SK-N-SH (cell line): ENCODE measurements around the gene MVB12B. TPM values are rescaled to one million over a fixed set of nuclear protein-coding genes. Genes with fewer than 3 reads are reported as not detected.

Experiments used
- CHD2 ChIP-seq: fragments of 150-350 bp; IDR thresholded peaks from 2 replicates; pipeline ENCODE4 v1.6.1; 2018; ENCODE audit warnings: low read length; ENCODE audit not compliant: partially characterized antibody
- CTCF ChIP-seq: fragments of 200-600 bp; sonication (generic); IDR thresholded peaks from 2 replicates; pipeline ENCODE4 v1.6.1; 2017; ENCODE audit warnings: antibody characterized with exemption, mild to moderate bottlenecking, moderate library complexity
- EZH2phosphoT487 ChIP-seq: fragments of 200-600 bp; sonication (generic); IDR thresholded peaks from 2 replicates; pipeline ENCODE4 v1.6.1; 2017; ENCODE audit warnings: low read depth, mixed run types, mild to moderate bottlenecking, antibody characterized with exemption, moderate library complexity, borderline replicate concordance
- FOSL2 ChIP-seq: IDR thresholded peaks from 2 replicates; pipeline ENCODE4 v1.4.0; 2012; ENCODE audit warnings: low read depth, mild to moderate bottlenecking, moderate library complexity, borderline replicate concordance
- FOXJ3 ChIP-seq: sonication (generic); formaldehyde crosslinking; IDR thresholded peaks from 2 replicates; pipeline ENCODE4 v1.5.1; 2020; ENCODE audit warnings: mild to moderate bottlenecking, missing genetic modification reagents
- FOXM1 ChIP-seq: IDR thresholded peaks from 2 replicates; pipeline ENCODE4 v1.4.0; 2012; ENCODE audit warnings: low read depth, mild to moderate bottlenecking
- GABPA ChIP-seq: IDR thresholded peaks from 2 replicates; pipeline ENCODE4 v1.4.0; 2012; ENCODE audit warnings: low read depth, mild to moderate bottlenecking
- GATA2 ChIP-seq: sonication (generic); formaldehyde crosslinking; IDR thresholded peaks from 2 replicates; pipeline ENCODE4 v1.5.0; 2020; ENCODE audit warnings: mild to moderate bottlenecking, missing genetic modification reagents
- JUND ChIP-seq: IDR thresholded peaks from 2 replicates; pipeline ENCODE4 v1.4.0; 2012
- MAX ChIP-seq: IDR thresholded peaks from 2 replicates; pipeline ENCODE4 v1.4.0; 2012; ENCODE audit warnings: low read depth
- MEF2A ChIP-seq: IDR thresholded peaks from 2 replicates; pipeline ENCODE4 v1.4.0; 2012; ENCODE audit warnings: low read depth, borderline replicate concordance
- MXI1 ChIP-seq: IDR thresholded peaks from 2 replicates; pipeline ENCODE4 v1.6.1; 2012; ENCODE audit warnings: mild to moderate bottlenecking, low read depth, low read length, improper control_type of control experiment
- NFIC ChIP-seq: IDR thresholded peaks from 2 replicates; pipeline ENCODE4 v1.4.0; 2012; ENCODE audit warnings: borderline replicate concordance
- POLR2AphosphoS5 ChIP-seq: IDR thresholded peaks from 2 replicates; pipeline ENCODE4 v1.6.1; 2012; ENCODE audit warnings: low read depth, low read length
- RAD21 ChIP-seq: IDR thresholded peaks from 2 replicates; pipeline ENCODE4 v1.6.1; 2012; ENCODE audit warnings: mild to moderate bottlenecking, low read length
- RFX5 ChIP-seq: IDR thresholded peaks from 2 replicates; pipeline ENCODE4 v1.6.1; 2012; ENCODE audit warnings: mild to moderate bottlenecking, improper control_type of control experiment, low read length
- RXRA ChIP-seq: IDR thresholded peaks from 2 replicates; pipeline ENCODE4 v1.4.0; 2012; ENCODE audit warnings: low read depth, mild to moderate bottlenecking, borderline replicate concordance
- SIN3A ChIP-seq: IDR thresholded peaks from 2 replicates; pipeline ENCODE4 v1.6.1; 2012; ENCODE audit warnings: low read depth, mild to moderate bottlenecking, low read length, moderate library complexity, borderline replicate concordance
- TAF1 ChIP-seq: IDR thresholded peaks from 2 replicates; pipeline ENCODE4 v1.6.1; 2012; ENCODE audit warnings: low read depth, mild to moderate bottlenecking, low read length, moderate library complexity, borderline replicate concordance
- TEAD4 ChIP-seq: IDR thresholded peaks from 2 replicates; pipeline ENCODE4 v1.4.0; 2012; ENCODE audit warnings: mild to moderate bottlenecking, borderline replicate concordance; ENCODE audit not compliant: insufficient read depth
- YY1 ChIP-seq: IDR thresholded peaks from 2 replicates; pipeline ENCODE4 v1.4.0; 2012; ENCODE audit warnings: low read depth, mild to moderate bottlenecking
- polyA plus RNA-seq, 3 experiments: library from polyadenylated mRNA; depleted of rRNA; stranded (reverse); fragments of >200 nt; gene quantifications; 2 replicates each; pipeline ENCODE4 v1.2.3, GENCODE V29; 2012
- TF ChIP-seq, protein P1 (sequence below): IDR thresholded peaks from 2 replicates; pipeline ENCODE4 v1.4.0; 2012; ENCODE audit warnings: low read depth, borderline replicate concordance
- TF ChIP-seq, protein P2 (sequence below): fragments of 150-350 bp; IDR thresholded peaks from 2 replicates; pipeline ENCODE4 v1.6.1; 2017; ENCODE audit warnings: antibody characterized with exemption, low read length, low read depth, borderline replicate concordance

MVB12B gene
- polyA plus RNA-seq, 1 of the 3 experiments (the other 2 are of a cell fraction) = 5.1 TPM

DNA sequence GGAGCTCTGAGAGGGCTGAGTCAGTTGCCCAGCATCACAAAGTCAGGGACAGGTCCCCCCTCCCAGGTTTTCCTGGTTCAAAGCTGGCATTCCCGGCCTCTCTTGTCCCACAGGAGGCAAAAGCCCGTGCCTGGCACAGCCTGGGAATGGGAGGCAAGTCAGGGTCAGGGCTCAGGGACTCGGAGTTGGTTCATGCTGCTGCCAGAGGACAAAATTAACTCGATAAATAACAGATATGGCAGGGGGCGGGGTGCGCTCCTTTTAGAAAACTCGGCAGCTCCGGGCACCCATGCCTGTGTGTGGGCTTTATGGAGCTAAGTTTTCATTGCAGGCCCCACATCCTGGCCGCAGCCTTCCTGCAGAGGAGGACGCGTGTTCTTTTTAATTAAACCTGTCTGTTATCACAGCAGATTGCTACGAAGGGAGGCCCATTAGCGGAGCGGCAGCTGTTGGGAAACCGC lies 224.3 kb downstream of the MVB12B start (continued):
- TF ChIP-seq CTCF (no peak), POLR2AphosphoS5 (no peak), RFX5 (no peak), GATA2 (CRISPR knock-in tag) (peak; percentile 60), CHD2 (peak; percentile 70), RAD21 (no peak), MXI1 (no peak), YY1 (no peak), RXRA (no peak), MEF2A (no peak), TAF1 (no peak), SIN3A (no peak), TEAD4 (no peak), JUND (no peak), EZH2phosphoT487 (no peak), FOXJ3 (CRISPR knock-in tag) (peak; percentile 48; the same call in 1 of the 2 replicates), FOSL2 (no peak), FOXM1 (no peak), NFIC (no peak), MAX (no peak), GABPA (no peak)
- TF ChIP-seq, protein P1, sequence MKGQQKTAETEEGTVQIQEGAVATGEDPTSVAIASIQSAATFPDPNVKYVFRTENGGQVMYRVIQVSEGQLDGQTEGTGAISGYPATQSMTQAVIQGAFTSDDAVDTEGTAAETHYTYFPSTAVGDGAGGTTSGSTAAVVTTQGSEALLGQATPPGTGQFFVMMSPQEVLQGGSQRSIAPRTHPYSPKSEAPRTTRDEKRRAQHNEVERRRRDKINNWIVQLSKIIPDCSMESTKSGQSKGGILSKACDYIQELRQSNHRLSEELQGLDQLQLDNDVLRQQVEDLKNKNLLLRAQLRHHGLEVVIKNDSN = no peak
- TF ChIP-seq, protein P2, sequence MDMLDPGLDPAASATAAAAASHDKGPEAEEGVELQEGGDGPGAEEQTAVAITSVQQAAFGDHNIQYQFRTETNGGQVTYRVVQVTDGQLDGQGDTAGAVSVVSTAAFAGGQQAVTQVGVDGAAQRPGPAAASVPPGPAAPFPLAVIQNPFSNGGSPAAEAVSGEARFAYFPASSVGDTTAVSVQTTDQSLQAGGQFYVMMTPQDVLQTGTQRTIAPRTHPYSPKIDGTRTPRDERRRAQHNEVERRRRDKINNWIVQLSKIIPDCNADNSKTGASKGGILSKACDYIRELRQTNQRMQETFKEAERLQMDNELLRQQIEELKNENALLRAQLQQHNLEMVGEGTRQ = no peak
